Choroid plexus epithelial cell (primary cell): ENCODE measurements around the gene ENHO.

Experiments used
- DNase-seq: peaks from one replicate; pipeline ENCODE4 v3.0.0-alpha.2; 2010; ENCODE audit warnings: low read depth
- H3K4me3 ChIP-seq: 2 replicates; pipeline ENCODE4 v1.5.1; 2011; ENCODE audit warnings: low read depth, mild to moderate bottlenecking, control low read depth, low read length, moderate library complexity
- CTCF ChIP-seq: conservative IDR thresholded peaks from 2 replicates; pipeline ENCODE4 v1.5.1; 2011; ENCODE audit warnings: low read depth, mild to moderate bottlenecking, control low read depth, inconsistent platforms, low read length, moderate library complexity

ENHO gene

GRCh38 chr9:34526026-34526425 lies 3.2 kb upstream of the ENHO start:
- no peak for DNase-seq
- H3K4me3 ChIP-seq: no peak overlapping the region
- no peak for TF ChIP-seq CTCF

GRCh38 chr9:34524349-34524748 lies 1.6 kb upstream of the ENHO start:
- H3K4me3 ChIP-seq: no peak overlapping the region
- no peak for TF ChIP-seq CTCF
- DNase-seq: peak; percentile 40

GRCh38 chr9:34522091-34522887 lies 501 bp downstream of the ENHO start:
- TF ChIP-seq CTCF: no peak
- H3K4me3 ChIP-seq: peak overlapping the region; percentile 43
- no peak for DNase-seq

- DNase-seq: no peak
- no peak overlapping the region for H3K4me3 ChIP-seq
- TF ChIP-seq CTCF: no peak
Measured at GRCh38 chr9:34521406-34522045, 1.3 kb downstream of the ENHO start.

- TF ChIP-seq CTCF: no peak
- H3K4me3 ChIP-seq: no peak overlapping the region
- no peak for DNase-seq
Measured at GRCh38 chr9:34520505-34521385, 2.0 kb downstream of the ENHO start.

- DNase-seq: no peak
- TF ChIP-seq CTCF: no peak
- H3K4me3 ChIP-seq: no peak overlapping the region
Measured at GRCh38 chr9:34520096-34520495, 2.7 kb downstream of the ENHO start.
